Activated CD8-positive, alpha-beta T cell treated with anti-CD3 and anti-CD28 coated beads, Interleukin-2, amount 10 ng/mL, durations not matched to agents 7 days and 5 days (primary cell): ENCODE measurements around the gene KPNA5. TPM values are rescaled to one million over a fixed set of nuclear protein-coding genes. Genes with fewer than 3 reads are reported as not detected.

Experiments used
- ATAC-seq: fragments of 150-1000 bp; cut with Tn5 transposase; one replicate; pipeline ENCODE4 v1.10.0; 2021; ENCODE audit warnings: moderate library complexity
- CTCF ChIA-PET: fragments of 350-600 bp; sonication (Branson Sonifier 250); formaldehyde crosslinking; loops from one replicate; lab custom pipeline; 2021; ENCODE audit warnings: antibody characterized with exemption; lab: Charles Lee
- POLR2A ChIA-PET: fragments of 350-600 bp; sonication (Branson Sonifier 250); formaldehyde crosslinking; loops from one replicate; lab custom pipeline; 2021; ENCODE audit warnings: antibody characterized with exemption; lab: Charles Lee
- DNase-seq: peaks from one replicate; pipeline ENCODE4 v3.0.0-alpha.2; 2020
- H3K27ac Mint-ChIP-seq: one replicate; pipeline ENCODE4 v1.8.0; 2021; ENCODE audit warnings: mild to moderate bottlenecking, mixed read lengths
- H3K27me3 Mint-ChIP-seq: one replicate; pipeline ENCODE4 v1.8.0; 2021; ENCODE audit warnings: low read depth, mixed read lengths
- H3K36me3 Mint-ChIP-seq: one replicate; pipeline ENCODE4 v1.8.0; 2021; ENCODE audit warnings: low read depth, mixed read lengths
- H3K4me1 Mint-ChIP-seq: one replicate; pipeline ENCODE4 v1.8.0; 2021; ENCODE audit warnings: low read depth, mixed read lengths
- H3K4me3 Mint-ChIP-seq: one replicate; pipeline ENCODE4 v1.8.0; 2021; ENCODE audit warnings: mild to moderate bottlenecking, mixed read lengths
- H3K9me3 Mint-ChIP-seq: one replicate; pipeline ENCODE4 v1.8.0; 2022; ENCODE audit warnings: mixed read lengths; ENCODE audit not compliant: insufficient read depth
- total RNA-seq, 2 experiments: library from RNA; stranded (reverse); gene quantifications; one replicate each; pipeline ENCODE4 v1.2.3, GENCODE V29; 2021

KPNA5 gene
- total RNA-seq, 2 experiments from 2014 or later = 9.8 to 11.0 TPM

GRCh38 chr6:116763906-116764628 is 83.1 kb downstream of the KPNA5 start:
- Mint-ChIP-seq H3K4me3 (peak overlapping the region; percentile 21), H3K9me3 (no peaks in the 10 kb centered on the region), H3K4me1 (peaks cover 10% of the 10 kb centered on the region), H3K27me3 (peaks cover 51% of the 10 kb centered on the region), H3K27ac (no peak overlapping the region), H3K36me3 (no peaks in the 10 kb centered on the region)
- DNase-seq (no peak), ATAC-seq (no peak)
- ChIA-PET CTCF (interaction anchor here (1.7 kb wide), 1 partner anchor 9 kb away, joined by 4 read pairs; no protein-coding TSS in a partner anchor), POLR2A (no interaction called here)

- CTCF ChIA-PET = interaction anchor here (1.7 kb wide), 1 partner anchor 10 kb away, joined by 4 read pairs; no protein-coding TSS in a partner anchor
- no peak overlapping the region for H3K27ac Mint-ChIP-seq
- ATAC-seq (no peak), DNase-seq (no peak)
- POLR2A ChIA-PET = no interaction called here
- H3K27me3 Mint-ChIP-seq = peaks cover 49% of the 10 kb centered on the region
- H3K36me3 Mint-ChIP-seq = no peaks in the 10 kb centered on the region
- H3K9me3 Mint-ChIP-seq = no peaks in the 10 kb centered on the region
- H3K4me3 Mint-ChIP-seq = peak overlapping the region; percentile 48
- H3K4me1 Mint-ChIP-seq = peaks cover 10% of the 10 kb centered on the region
These were observed 83.6 kb downstream of the KPNA5 start for GRCh38 chr6:116764629-116764960.

- DNase-seq = no peak
- peak; percentile 64 for ATAC-seq
- Mint-ChIP-seq H3K9me3 (no peaks in the 10 kb centered on the region), H3K4me1 (peaks cover 10% of the 10 kb centered on the region), H3K27ac (no peak within 1 kb of the TSS), H3K36me3 (no peaks in the 10 kb centered on the region), H3K4me3 (peak within 1 kb of the TSS; percentile 69), H3K27me3 (peaks cover 46% of the 10 kb centered on the region)
- CTCF ChIA-PET = interaction anchor here (1.7 kb wide), 1 partner anchor 10 kb away, joined by 4 read pairs; no protein-coding TSS in a partner anchor
- POLR2A ChIA-PET = no interaction called here
These were observed 84.2 kb downstream of the KPNA5 start, which contains the start of gene FAM162B for GRCh38 chr6:116764961-116765841. TSS of gene FAM162B (minus strand) at chr6:116765719. CDS start at chr6:116765576, 143 bp downstream.

- H3K9me3 Mint-ChIP-seq = no peaks in the 10 kb centered on the region
- ChIA-PET CTCF (interaction anchor here (1.8 kb wide), 1 partner anchor 11 kb away, joined by 4 read pairs; no protein-coding TSS in a partner anchor), POLR2A (no interaction called here)
- no peak overlapping the region for H3K4me3 Mint-ChIP-seq
- peaks cover 47% of the 10 kb centered on the region for H3K27me3 Mint-ChIP-seq
- H3K36me3 Mint-ChIP-seq = no peaks in the 10 kb centered on the region
- H3K27ac Mint-ChIP-seq = no peak overlapping the region
- peaks cover 10% of the 10 kb centered on the region for H3K4me1 Mint-ChIP-seq
- ATAC-seq (no peak), DNase-seq (no peak)
These were observed 85.6 kb downstream of the KPNA5 start for GRCh38 chr6:116766506-116767176.

GRCh38 chr6:116767715-116768114 is 86.7 kb downstream of the KPNA5 start:
- peaks cover 10% of the 10 kb centered on the region for H3K4me1 Mint-ChIP-seq
- ChIA-PET POLR2A (no interaction called here), CTCF (interaction anchor here (1.8 kb wide), 1 partner anchor 12 kb away, joined by 4 read pairs; no protein-coding TSS in a partner anchor)
- H3K4me3 Mint-ChIP-seq = no peak overlapping the region
- H3K36me3 Mint-ChIP-seq = no peaks in the 10 kb centered on the region
- H3K9me3 Mint-ChIP-seq = no peaks in the 10 kb centered on the region
- H3K27ac Mint-ChIP-seq = no peak overlapping the region
- no peak for DNase-seq
- no peak for ATAC-seq
- peaks cover 44% of the 10 kb centered on the region for H3K27me3 Mint-ChIP-seq

- Mint-ChIP-seq H3K9me3 (no peaks in the 10 kb centered on the region), H3K4me1 (no peaks in the 10 kb centered on the region), H3K36me3 (no peaks in the 10 kb centered on the region), H3K4me3 (no peak overlapping the region), H3K27ac (no peak overlapping the region), H3K27me3 (peaks cover 10% of the 10 kb centered on the region)
- ATAC-seq = no peak
- DNase-seq = no peak
- ChIA-PET POLR2A (no interaction called here), CTCF (no interaction called here)
These were observed 91.4 kb downstream of the KPNA5 start for GRCh38 chr6:116772450-116772849.

GRCh38 chr6:116773886-116774285 is 92.9 kb downstream of the KPNA5 start:
- Mint-ChIP-seq H3K4me3 (no peak overlapping the region), H3K27me3 (peaks cover 6% of the 10 kb centered on the region), H3K36me3 (no peaks in the 10 kb centered on the region), H3K27ac (no peak overlapping the region), H3K9me3 (no peaks in the 10 kb centered on the region), H3K4me1 (no peaks in the 10 kb centered on the region)
- DNase-seq (no peak), ATAC-seq (no peak)
- ChIA-PET POLR2A (no interaction called here), CTCF (no interaction called here)

GRCh38 chr6:116779573-116780164 is 98.7 kb downstream of the KPNA5 start:
- Mint-ChIP-seq H3K4me3 (no peak overlapping the region), H3K36me3 (no peaks in the 10 kb centered on the region), H3K4me1 (no peaks in the 10 kb centered on the region), H3K27me3 (peaks cover 2% of the 10 kb centered on the region), H3K27ac (no peak overlapping the region), H3K9me3 (no peaks in the 10 kb centered on the region)
- ChIA-PET CTCF (no interaction called here), POLR2A (no interaction called here)
- no peak for ATAC-seq
- DNase-seq = no peak

GRCh38 chr6:116783852-116784251 is 102.8 kb downstream of the KPNA5 start:
- ChIA-PET CTCF (no interaction called here), POLR2A (no interaction called here)
- Mint-ChIP-seq H3K4me3 (no peak overlapping the region), H3K27ac (no peak overlapping the region), H3K9me3 (no peaks in the 10 kb centered on the region), H3K36me3 (no peaks in the 10 kb centered on the region), H3K27me3 (peaks cover 2% of the 10 kb centered on the region), H3K4me1 (no peaks in the 10 kb centered on the region)
- ATAC-seq (no peak), DNase-seq (no peak)
